OCI-M2 (cell line): ENCODE results near the gene TMEM178A.
"Not testable (repeated sequence)": the region's sequence is repeated elsewhere in the genome, so short reads cannot be mapped to it uniquely, and the experiment has no call there.

Experiments used
- DNase-seq: peaks from one replicate; lab custom pipeline; 2025; ENCODE audit not compliant: unreplicated experiment; lab: John Stamatoyannopoulos, UW

The TMEM178A gene

GRCh38 chr2:39665811-39666490 lies at the start of gene TMEM178A:
TSS of gene TMEM178A (plus strand) at chr2:39665917. CDS start at chr2:39665975, 58 bp downstream.
- no peak for DNase-seq

- DNase-seq = no peak
Observed at GRCh38 chr2:39618236-39618635, 47.5 kb upstream of the TMEM178A start.

- no peak for DNase-seq
Observed at GRCh38 chr2:39618736-39619135, 47.0 kb upstream of the TMEM178A start.

- no peak for DNase-seq
Observed at GRCh38 chr2:39620067-39620466, 45.6 kb upstream of the TMEM178A start.

GRCh38 chr2:39621596-39621995 lies 44.1 kb upstream of the TMEM178A start:
- no peak for DNase-seq

GRCh38 chr2:39622860-39623259 lies 42.9 kb upstream of the TMEM178A start:
- DNase-seq = no peak

- no peak for DNase-seq
Observed at GRCh38 chr2:39623917-39624316, 41.8 kb upstream of the TMEM178A start.

- DNase-seq = no peak
Observed at GRCh38 chr2:39625193-39625926, 40.4 kb upstream of the TMEM178A start.

GRCh38 chr2:39625927-39626270 lies 39.8 kb upstream of the TMEM178A start:
- DNase-seq = no peak

GRCh38 chr2:39628346-39628745 lies 37.4 kb upstream of the TMEM178A start:
- DNase-seq = not testable (repeated sequence)

GRCh38 chr2:39629646-39630045 lies 36.1 kb upstream of the TMEM178A start:
- no peak for DNase-seq

- DNase-seq = no peak
Observed at GRCh38 chr2:39631256-39631655, 34.5 kb upstream of the TMEM178A start.

GRCh38 chr2:39631718-39632117 lies 34.0 kb upstream of the TMEM178A start:
- peak; percentile 14 for DNase-seq

GRCh38 chr2:39632876-39633275 lies 32.8 kb upstream of the TMEM178A start:
- no peak for DNase-seq

- no peak for DNase-seq
Observed at GRCh38 chr2:39636306-39636705, 29.4 kb upstream of the TMEM178A start.

GRCh38 chr2:39638581-39638980 lies 27.1 kb upstream of the TMEM178A start:
- no peak for DNase-seq

- no peak for DNase-seq
Observed at GRCh38 chr2:39640107-39640506, 25.6 kb upstream of the TMEM178A start.

GRCh38 chr2:39640681-39641080 lies 25.0 kb upstream of the TMEM178A start:
- DNase-seq = no peak

- DNase-seq = no peak
Observed at GRCh38 chr2:39641635-39642034, 24.1 kb upstream of the TMEM178A start.

GRCh38 chr2:39642051-39642718 lies 23.5 kb upstream of the TMEM178A start:
- no peak for DNase-seq

- no peak for DNase-seq
Observed at GRCh38 chr2:39645826-39646225, 19.9 kb upstream of the TMEM178A start.

- no peak for DNase-seq
Observed at GRCh38 chr2:39646267-39646666, 19.4 kb upstream of the TMEM178A start.
